GM19240 (cell line): Measurements from ENCODE around the gene PRKG1.
"Not testable (repeated sequence)": the region's sequence is repeated elsewhere in the genome, so short reads cannot be mapped to it uniquely, and the experiment has no call there.

Source experiments
- DNase-seq: peaks from one replicate; pipeline ENCODE4 v3.0.0; 2011; ENCODE audit warnings: low spot score; ENCODE audit not compliant: insufficient read length

The PRKG1 gene

GRCh38 chr10:51377070-51377931 is 303.0 kb downstream of the PRKG1 start:
- no peak for DNase-seq

- no peak for DNase-seq
Measured at GRCh38 chr10:51377932-51378599, 303.8 kb downstream of the PRKG1 start.

DNA sequence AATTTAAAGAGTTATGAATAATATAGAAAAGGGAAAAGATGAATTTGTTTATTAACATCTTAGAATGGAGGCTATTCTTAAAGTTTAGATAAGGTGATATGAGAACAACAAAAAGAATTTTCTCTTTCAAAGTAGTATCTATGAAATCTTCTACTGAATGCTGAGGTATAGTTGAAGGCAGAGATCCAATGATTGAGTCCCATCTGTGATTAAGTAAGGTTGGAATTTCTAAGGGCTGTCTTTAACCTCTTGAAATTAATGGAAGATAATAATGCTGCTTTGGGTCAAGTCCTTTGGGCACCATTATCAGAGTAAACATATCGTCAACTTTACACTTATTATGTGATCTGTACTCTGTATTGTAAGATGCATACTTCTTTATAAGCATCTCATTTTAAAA is 307.9 kb downstream of the PRKG1 start:
- DNase-seq, result no peak

DNA sequence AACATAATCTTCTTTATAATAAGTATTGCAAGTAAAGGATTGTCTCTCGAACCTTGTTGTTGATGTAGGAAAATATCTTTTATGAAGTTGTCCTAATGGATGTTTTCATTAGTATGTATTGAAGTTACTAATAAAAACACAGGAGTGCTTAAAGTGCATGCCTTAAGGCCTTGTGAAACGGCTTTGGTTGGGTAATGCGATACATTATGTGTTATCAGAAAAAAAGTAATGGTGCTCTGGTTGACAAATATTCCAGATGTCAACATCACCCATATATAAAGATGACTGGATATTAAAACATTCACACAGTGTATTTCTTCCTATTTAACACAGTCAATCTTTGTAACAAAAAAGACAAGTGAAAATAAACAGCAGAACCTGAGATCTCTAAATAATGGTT is 310.7 kb downstream of the PRKG1 start:
- no peak for DNase-seq

- DNase-seq, result no peak
Measured at GRCh38 chr10:51386248-51386885, 312.1 kb downstream of the PRKG1 start.

DNA sequence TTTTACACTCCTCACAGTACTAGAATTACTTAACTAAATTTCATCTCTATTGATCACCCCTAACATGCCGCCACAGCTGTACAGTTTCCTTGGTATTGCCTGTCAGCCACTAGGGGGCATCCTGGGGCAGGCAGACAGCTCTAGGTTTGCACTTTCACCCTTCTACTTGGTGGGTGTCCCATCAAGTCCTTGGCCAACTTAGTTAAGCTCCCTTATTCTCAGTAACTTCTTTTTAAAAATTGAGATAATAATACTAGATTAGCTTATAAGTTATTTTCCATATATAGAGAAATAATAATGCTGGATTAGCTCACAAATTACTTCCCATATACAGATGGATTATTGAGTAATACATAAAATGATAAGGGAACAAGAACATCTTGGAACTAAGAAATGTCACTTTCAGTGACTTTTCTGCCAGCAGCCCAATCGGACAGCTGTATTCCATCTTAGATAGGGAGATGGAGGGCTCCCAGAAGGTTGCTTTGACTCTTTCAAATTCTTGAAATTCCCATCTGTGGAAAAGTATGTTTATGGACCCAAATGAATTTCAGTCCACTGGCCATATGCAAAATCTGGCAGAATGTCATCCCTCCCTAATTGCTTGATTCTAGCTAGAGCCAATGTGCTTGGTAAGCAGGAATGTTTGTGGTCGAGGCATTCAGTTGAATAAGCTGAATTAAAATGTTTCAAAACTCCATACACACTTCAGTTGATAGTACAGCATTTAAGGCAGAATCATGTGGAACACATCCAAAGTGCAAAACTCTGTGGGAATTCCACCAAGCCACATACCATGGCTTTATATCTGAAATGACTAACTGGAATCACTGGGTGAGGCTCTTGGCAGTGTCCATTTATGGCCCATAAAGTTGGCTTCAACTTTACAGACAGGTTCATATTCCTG is 315.4 kb downstream of the PRKG1 start:
- DNase-seq, result peak; percentile 56

GRCh38 chr10:51393006-51393405 is 318.7 kb downstream of the PRKG1 start:
- DNase-seq, result not testable (repeated sequence)

- no peak for DNase-seq
Measured at GRCh38 chr10:51394039-51394438, 319.8 kb downstream of the PRKG1 start.

GRCh38 chr10:51397244-51397643 is 323.0 kb downstream of the PRKG1 start:
- DNase-seq, result no peak

DNA sequence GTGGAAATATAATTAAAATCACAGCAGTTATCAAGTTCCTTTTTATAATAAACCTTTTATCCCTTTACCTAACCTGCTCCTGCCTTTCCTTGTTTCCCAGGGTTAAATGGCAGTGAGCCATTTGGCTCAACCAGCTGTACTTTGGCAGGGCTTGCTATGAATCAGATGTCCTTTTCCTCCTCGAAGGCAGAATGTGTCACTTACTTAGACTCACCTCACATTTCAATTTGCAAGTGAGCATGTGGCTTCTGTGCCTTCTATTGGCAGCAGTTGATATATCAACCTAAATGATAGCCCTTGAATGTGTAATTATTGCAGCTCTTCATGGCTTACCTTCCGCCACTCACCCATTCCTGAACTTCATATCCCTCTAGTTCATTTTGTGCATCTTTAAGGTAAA is 323.4 kb downstream of the PRKG1 start:
- DNase-seq, result no peak

DNA sequence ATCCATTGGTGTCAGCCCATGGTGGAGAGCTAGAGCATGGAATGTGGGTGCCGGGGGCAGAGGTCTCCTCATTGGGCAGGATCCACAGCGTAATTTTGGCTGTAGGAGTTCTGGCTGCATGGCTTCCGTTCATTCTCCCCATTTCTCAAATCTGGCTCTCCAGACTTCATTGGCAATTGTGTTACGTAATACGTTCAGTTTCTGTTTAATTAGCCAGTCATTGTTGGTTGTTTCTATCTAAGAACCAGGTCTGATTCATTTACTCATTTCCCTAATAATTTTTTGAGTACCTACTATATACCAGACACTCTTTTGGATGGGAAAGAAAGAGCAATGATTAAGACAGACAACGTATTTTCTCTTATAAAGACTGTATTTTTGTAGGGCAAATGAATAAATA is 325.6 kb downstream of the PRKG1 start:
- DNase-seq, result no peak

GRCh38 chr10:51400392-51401096 is 326.3 kb downstream of the PRKG1 start:
- no peak for DNase-seq

DNA sequence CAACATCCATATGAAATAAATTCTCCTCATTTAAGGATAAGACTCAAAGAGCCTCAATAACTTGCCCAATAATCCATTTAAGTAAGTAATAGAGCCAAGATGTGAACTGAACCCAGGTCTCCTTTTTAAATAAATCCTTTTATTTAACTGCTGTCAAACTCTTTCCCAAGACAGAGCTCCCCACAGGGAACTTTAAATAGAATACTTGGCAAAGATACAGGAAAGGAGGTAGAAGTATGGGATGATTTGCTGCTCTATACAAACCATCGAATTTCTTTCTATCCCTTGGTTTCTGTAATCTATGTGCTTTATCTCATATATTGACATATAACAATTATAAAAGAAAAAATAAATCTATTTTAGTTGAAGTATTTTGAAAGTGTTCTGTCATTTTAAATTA is 329.2 kb downstream of the PRKG1 start:
- no peak for DNase-seq

DNA sequence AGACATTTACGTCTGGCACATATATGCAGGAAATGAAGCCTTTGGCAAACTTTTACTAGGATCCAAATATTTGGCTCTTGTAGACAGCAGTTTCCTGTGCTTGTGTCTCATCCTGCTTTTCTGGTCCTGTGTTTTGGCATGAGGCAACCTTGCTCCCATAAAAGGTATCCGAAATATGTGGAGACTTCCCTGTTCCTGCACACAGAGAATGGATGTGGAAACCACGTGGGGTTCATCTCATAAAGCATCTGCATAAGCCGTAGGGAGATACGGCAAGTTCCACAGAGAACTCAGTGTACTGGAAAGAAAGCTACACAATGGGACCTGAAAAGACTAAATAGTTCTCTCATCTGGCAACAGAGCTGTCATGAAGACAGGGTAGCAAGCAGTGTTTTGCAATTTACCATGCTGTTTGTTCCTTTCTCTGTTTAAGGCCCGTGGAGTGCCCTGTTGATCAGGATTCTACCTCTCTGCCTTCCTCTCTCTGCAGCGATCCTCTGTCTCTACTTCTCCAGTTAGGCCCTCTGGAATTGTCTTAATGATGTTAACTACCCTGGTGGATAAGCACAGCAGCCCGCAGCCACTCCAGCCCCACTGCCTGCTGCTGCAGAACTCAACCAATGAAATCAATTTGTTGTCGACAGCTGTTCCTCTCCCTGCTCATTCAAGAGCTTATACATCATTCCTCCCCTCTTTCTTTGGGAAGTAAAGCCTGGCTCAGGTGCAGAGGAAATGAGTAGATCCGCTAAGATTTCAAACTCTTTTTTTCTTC is 331.5 kb downstream of the PRKG1 start:
- no peak for DNase-seq

GRCh38 chr10:51406581-51406980 is 332.3 kb downstream of the PRKG1 start:
- no peak for DNase-seq

DNA sequence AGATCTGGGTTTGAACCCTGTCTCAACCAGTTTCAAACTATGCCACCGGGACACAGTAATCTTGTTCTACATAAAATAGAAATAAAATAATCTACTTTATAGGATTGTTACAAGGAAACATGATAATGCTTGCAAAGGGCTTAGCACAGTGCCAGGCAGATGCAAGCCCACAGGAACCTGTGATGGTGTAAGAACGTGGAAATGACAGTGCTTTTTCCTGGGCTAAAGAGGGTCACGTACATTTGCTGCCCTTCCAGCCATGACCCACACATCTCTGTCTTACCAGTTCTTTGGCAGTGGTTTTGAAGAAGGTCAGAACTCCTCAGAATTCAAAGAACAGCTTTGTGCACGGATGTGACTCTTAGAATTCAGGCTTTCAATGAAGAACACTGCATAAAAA is 342.2 kb downstream of the PRKG1 start:
- DNase-seq, result no peak

DNA sequence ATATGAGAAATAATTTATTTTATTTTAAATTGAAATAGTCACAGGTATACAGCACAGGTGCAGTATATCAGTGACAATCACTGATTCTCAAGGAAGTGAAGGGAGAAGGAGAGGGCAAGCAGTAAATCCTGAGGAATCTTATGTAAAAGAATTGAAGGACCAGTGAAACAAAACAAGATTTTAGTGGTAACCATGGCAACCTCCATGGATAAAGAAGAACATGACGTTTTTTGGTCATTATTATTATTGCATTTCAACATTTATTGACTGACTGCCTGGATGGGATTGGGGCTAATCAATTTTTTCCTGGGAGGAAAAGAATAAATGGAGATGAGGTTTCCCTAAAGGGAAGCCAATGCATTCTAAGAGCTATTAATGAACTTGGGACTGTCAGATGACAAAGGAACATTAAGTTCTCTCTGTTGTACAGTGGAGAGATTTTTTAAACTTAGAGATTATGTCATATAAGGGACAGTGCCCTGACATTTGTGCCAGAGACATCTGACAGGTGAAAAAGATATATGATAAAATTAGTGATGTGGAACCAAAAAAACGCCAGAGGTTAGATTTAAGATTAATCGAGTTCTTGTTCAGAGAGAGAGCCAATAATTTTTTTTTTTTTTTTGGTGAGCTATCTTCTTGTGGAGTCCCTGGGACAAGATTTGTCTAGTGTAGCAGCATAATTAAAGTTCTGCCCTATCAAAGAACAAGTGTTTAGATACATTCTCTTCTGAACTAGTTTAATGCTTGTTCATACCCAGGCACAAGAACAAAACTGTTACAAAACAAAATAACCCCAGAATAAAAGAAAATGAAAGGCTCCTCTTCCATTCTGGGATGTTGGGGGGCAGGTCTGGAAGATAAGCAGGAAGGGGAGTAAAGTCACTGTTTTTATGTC is 345.2 kb downstream of the PRKG1 start:
- no peak for DNase-seq

GRCh38 chr10:51421853-51422252 is 347.6 kb downstream of the PRKG1 start:
- DNase-seq, result no peak
